Bronchial epithelial cell (primary cell): ENCODE data around the gene CYTH3. TPM values are rescaled to one million over a fixed set of nuclear protein-coding genes. Genes with fewer than 3 reads are reported as not detected.

Experiments used
- DNase-seq: peaks from one replicate; pipeline ENCODE4 v3.0.0-alpha.2; 2010; ENCODE audit warnings: low read depth
- FAIRE-seq: peaks from 2 replicates; lab custom pipeline; 2011; peaks lifted over from hg19 to GRCh38; lab: Jason Lieb, UNC
- H3K27me3 ChIP-seq: 2 replicates; pipeline ENCODE4 v1.5.1; 2011; ENCODE audit warnings: low read length; ENCODE audit not compliant: control insufficient read depth, insufficient read depth
- H3K36me3 ChIP-seq: 2 replicates; pipeline ENCODE4 v1.5.1; 2011; ENCODE audit warnings: low read length; ENCODE audit not compliant: control insufficient read depth, insufficient read depth
- H3K4me3 ChIP-seq: 2 replicates; pipeline ENCODE4 v1.5.1; 2011; ENCODE audit warnings: mild to moderate bottlenecking, low read depth, low read length, control low read depth
- CTCF ChIP-seq: IDR thresholded peaks from 2 replicates; pipeline ENCODE4 v1.5.1; 2011; ENCODE audit warnings: mild to moderate bottlenecking, moderate library complexity, low read length, control low read depth, inconsistent platforms; ENCODE audit not compliant: insufficient read depth, severe bottlenecking
- total RNA-seq: library from RNA; depleted of rRNA; stranded (reverse); fragments of >200 nt; gene quantifications from 2 replicates; pipeline ENCODE4 v1.2.1, GENCODE V29; 2014

CYTH3 gene
- total RNA-seq, 1 donor from 2014 or later: 11.6 TPM

DNA sequence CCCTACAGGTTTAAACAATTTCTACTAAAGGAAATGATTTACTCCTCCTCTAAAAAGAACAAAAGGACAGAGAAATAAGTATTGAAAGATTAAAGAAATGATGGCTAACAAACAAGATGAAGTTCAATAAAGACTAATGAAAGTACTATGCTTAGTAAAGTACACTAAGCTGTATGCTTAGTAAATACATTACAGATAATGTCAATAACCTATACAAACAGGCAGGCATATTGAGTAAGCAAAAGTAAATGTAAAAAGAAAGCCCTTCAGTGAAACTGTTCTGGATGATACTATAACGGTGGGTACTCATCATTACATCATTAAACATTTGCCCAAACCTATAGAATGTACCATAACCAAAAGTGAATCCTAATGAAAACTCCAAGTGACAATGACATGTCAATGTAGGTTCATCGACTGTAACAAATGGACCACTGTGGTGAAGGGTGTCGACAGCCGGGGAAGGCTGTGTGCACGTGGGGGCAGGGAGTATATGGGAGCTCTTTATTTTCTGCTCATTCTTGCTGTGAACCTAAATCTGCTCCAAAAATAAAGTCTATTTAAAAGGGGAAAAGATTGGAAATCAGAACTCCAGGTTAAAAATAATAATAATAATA lies 34.0 kb downstream of the CYTH3 start:
- Histone ChIP-seq H3K27me3 (no peaks in the 10 kb centered on the region), H3K4me3 (no peak overlapping the region), H3K36me3 (peaks cover 1% of the 10 kb centered on the region)
- no peak for TF ChIP-seq CTCF
- DNase-seq (no peak), FAIRE-seq (no peak)

DNA sequence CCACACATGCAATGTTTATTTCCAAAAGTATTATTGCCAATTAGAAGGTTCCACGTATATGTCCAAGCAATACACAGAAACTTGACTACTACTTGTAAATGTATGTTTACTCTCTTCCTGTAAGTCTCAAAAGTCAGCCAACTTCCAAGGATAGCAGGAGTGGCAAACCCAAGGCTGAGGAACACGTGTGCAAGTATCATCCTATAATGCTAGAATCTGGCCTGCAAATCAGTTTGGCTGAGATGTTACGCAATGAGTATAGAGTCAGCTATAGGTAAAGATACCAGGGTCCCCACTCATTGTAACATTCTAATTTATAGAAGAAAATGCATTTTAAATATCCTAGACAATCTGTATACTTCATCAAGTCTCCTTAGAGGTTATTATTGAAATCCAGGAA lies 34.7 kb downstream of the CYTH3 start:
- Histone ChIP-seq H3K36me3 (peaks cover 1% of the 10 kb centered on the region), H3K27me3 (no peaks in the 10 kb centered on the region), H3K4me3 (no peak overlapping the region)
- FAIRE-seq (no peak), DNase-seq (no peak)
- TF ChIP-seq CTCF: no peak

DNA sequence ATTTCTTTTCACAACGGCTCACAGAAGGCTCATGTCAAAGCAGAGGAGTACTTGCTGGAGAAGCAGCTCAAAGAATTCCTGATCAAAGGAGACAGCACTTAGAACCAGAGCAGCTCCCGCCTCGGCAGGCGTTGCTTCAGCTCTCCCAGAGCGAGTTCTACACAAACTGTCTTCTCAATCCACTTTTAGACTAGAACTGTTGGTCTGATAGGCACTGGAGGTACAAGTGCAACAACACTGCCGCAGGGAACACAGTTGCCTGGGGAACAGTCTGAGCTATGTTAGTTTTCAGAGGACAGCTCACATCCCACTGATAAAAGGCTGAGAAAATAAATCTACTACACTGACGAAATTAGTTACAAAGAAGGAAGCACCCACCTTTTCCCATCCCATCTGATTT lies 35.4 kb downstream of the CYTH3 start:
- no peak overlapping the region for H3K4me3 ChIP-seq
- H3K36me3 ChIP-seq: peaks cover 1% of the 10 kb centered on the region
- FAIRE-seq: no peak
- H3K27me3 ChIP-seq: no peaks in the 10 kb centered on the region
- no peak for TF ChIP-seq CTCF
- no peak for DNase-seq

DNA sequence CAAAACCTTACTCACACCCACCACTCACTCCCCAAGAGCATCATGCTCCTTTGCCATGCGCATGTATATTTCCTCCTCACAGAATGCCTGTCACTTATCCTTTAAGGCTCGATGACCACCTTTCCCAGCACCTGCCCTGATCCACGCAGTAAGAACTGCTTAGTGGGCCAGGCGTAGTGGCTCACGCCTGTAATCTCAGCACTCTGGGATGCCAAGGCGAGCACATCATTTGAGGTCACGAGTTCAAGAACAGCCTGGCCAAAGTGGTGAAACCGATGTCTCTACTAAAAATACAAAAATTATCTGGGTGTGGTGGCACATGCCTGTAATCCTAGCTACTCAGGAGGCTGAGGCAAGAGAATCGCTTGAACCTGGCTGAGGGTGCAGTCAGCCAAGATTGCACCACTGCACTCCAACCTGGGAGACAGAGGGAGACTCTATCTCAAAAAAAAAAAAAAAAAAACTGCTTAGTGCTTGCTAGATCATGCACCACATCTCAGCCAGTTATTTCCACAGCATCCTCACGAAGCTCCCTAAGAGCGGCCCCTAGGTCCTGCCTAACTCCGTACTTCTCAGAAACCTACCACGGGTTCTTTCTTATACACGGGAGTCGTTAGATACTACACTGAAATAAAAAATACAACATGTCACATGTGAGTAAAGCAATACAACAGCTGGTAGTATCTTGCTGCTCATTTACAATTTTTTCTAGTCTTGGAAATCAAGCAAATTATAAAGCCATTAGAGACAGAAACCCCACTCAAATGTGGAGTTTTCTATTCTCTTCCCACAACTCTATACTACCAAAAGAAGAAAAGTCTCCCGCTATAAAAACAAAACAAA lies 37.2 kb downstream of the CYTH3 start:
- Histone ChIP-seq H3K4me3 (no peak overlapping the region), H3K27me3 (no peaks in the 10 kb centered on the region), H3K36me3 (peaks cover 1% of the 10 kb centered on the region)
- no peak for TF ChIP-seq CTCF
- no peak for FAIRE-seq
- no peak for DNase-seq

- H3K27me3 ChIP-seq: no peaks in the 10 kb centered on the region
- FAIRE-seq (no peak), DNase-seq (no peak)
- peaks cover 1% of the 10 kb centered on the region for H3K36me3 ChIP-seq
- H3K4me3 ChIP-seq: no peak overlapping the region
- no peak for TF ChIP-seq CTCF
These were observed 38.0 kb downstream of the CYTH3 start for GRCh38 chr7:6234384-6234783.
